Endometrial microvascular endothelial cells (primary cell): ENCODE measurements around the gene OR7D4. TPM values are rescaled to one million over a fixed set of nuclear protein-coding genes. Genes with fewer than 3 reads are reported as not detected.
"Not testable (repeated sequence)": the region's sequence is repeated elsewhere in the genome, so short reads cannot be mapped to it uniquely, and the experiment has no call there.

Experiments
- in situ Hi-C: cut with HindIII; loops from 2 replicates; pipeline ENCODE4 v1.10.0; 2017; ENCODE audit warnings: low sequenced_read_pairs, low pct_unique_long_range_greater_than_20kb; ENCODE audit errors: inconsistent ontology term
- total RNA-seq: library from RNA; depleted of rRNA; stranded (reverse); fragments of >200 nt; gene quantifications from one replicate; pipeline ENCODE4 v1.2.3, GENCODE V29; 2015; ENCODE audit errors: inconsistent ontology term

Gene OR7D4
- not detected for total RNA-seq

- in situ Hi-C loops, result no loop called here
These were observed at the start of gene OR7D4 for GRCh38 chr19:9219489-9219888. Gene OR7D4 (minus strand): TSS chr19:9219589. CDS start chr19:9214837, 4,752 bp downstream.

- in situ Hi-C loops, result no loop called here
These were observed 31.8 kb upstream of the OR7D4 start for GRCh38 chr19:9251236-9251635.

GRCh38 chr19:9250630-9251029, 31.2 kb upstream of the OR7D4 start, which contains the start of gene OR7E24:
Gene OR7E24 (plus strand): TSS chr19:9250930. CDS start chr19:9251044, 114 bp downstream.
- in situ Hi-C loops, result no loop called here

GRCh38 chr19:9205501-9206113, 13.8 kb downstream of the OR7D4 start:
- in situ Hi-C loops, result no loop called here

- in situ Hi-C loops, result not testable (repeated sequence)
These were observed 21.3 kb downstream of the OR7D4 start for GRCh38 chr19:9198044-9198443.

- in situ Hi-C loops, result no loop called here
These were observed 29.9 kb downstream of the OR7D4 start for GRCh38 chr19:9189535-9189934.

GRCh38 chr19:9187191-9187590, 32.2 kb downstream of the OR7D4 start:
- in situ Hi-C loops, result no loop called here

GRCh38 chr19:9183000-9183399, 36.4 kb downstream of the OR7D4 start:
- in situ Hi-C loops, result no loop called here

GRCh38 chr19:9178901-9179300, 40.5 kb downstream of the OR7D4 start, which contains the start of gene OR7D2:
Gene OR7D2 (plus strand): TSS chr19:9178979. CDS start chr19:9185782, 6,803 bp downstream.
- in situ Hi-C loops, result no loop called here

GRCh38 chr19:9175326-9175725, 44.1 kb downstream of the OR7D4 start:
- in situ Hi-C loops, result no loop called here

- in situ Hi-C loops, result no loop called here
These were observed 47.9 kb downstream of the OR7D4 start for GRCh38 chr19:9171393-9171991.

- in situ Hi-C loops, result no loop called here
These were observed 52.5 kb downstream of the OR7D4 start for GRCh38 chr19:9166846-9167245.

GRCh38 chr19:9165261-9165660, 54.1 kb downstream of the OR7D4 start:
- in situ Hi-C loops, result no loop called here

GRCh38 chr19:9161427-9161826, 58.0 kb downstream of the OR7D4 start:
- in situ Hi-C loops, result no loop called here

Other genes starting within 250 kb of the OR7D4 start
- not detected for gene MUC16, start 209.2 kb downstream of the OR7D4 start, total RNA-seq
- not detected for gene OR1M1, start 132.5 kb downstream of the OR7D4 start, total RNA-seq
- gene OR7G2, start 112.1 kb downstream of the OR7D4 start, total RNA-seq, result not detected
- not detected for gene OR7G1, start 103.8 kb downstream of the OR7D4 start, total RNA-seq
- gene OR7G3, start 92.6 kb downstream of the OR7D4 start, total RNA-seq, result not detected
- 26.4 TPM for gene ZNF317, start 79.2 kb downstream of the OR7D4 start, total RNA-seq
- gene OR7D2, start 40.6 kb downstream of the OR7D4 start, total RNA-seq, result not detected
- gene OR7E24, start 31.3 kb upstream of the OR7D4 start, total RNA-seq, result not detected
- 8.9 TPM for gene ZNF699, start 90.2 kb upstream of the OR7D4 start, total RNA-seq
- gene ZNF559, start 104.6 kb upstream of the OR7D4 start, total RNA-seq, result 5.9 TPM
- gene ZNF177, start 143.4 kb upstream of the OR7D4 start, total RNA-seq, result 0.56 TPM
- 13.0 TPM for gene ZNF266, start 216.0 kb upstream of the OR7D4 start, total RNA-seq